Loucy (cell line): Measurements from ENCODE around the gene ACADM.
"Not testable (repeated sequence)": the region's sequence is repeated elsewhere in the genome, so short reads cannot be mapped to it uniquely, and the experiment has no call there.

ENCODE experiments used
- EZH2phosphoT487 ChIP-seq: fragments of 200-600 bp; IDR thresholded peaks from 2 replicates; pipeline ENCODE4 v1.6.1; 2018; ENCODE audit warnings: antibody characterized with exemption, mild to moderate bottlenecking, moderate library complexity, borderline replicate concordance
- TF ChIP-seq, protein P1 (sequence below): fragments of 200-600 bp; sonication (generic); conservative IDR thresholded peaks from 2 replicates; pipeline ENCODE4 v1.5.1; 2014; ENCODE audit warnings: mild to moderate bottlenecking, antibody characterized with exemption, low read length

DNA sequence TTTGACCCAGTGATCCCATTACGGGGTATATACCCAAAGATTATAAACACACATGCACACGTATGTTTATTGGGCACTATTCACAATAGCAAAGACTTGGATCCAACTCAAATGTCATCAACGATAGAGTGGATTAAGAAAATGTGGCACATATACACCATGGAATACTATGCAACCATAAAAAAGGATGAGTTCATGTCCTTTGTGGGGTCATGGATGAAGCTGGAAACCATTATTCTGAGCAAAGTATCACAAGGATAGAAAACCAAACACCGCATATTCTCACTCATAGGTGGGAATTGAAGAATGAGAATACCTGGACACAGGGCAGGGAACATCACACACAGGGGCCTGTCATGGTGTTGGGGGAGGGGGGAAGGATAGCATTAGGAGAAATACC is 59.4 kb downstream of the ACADM start:
- TF ChIP-seq, protein P1, sequence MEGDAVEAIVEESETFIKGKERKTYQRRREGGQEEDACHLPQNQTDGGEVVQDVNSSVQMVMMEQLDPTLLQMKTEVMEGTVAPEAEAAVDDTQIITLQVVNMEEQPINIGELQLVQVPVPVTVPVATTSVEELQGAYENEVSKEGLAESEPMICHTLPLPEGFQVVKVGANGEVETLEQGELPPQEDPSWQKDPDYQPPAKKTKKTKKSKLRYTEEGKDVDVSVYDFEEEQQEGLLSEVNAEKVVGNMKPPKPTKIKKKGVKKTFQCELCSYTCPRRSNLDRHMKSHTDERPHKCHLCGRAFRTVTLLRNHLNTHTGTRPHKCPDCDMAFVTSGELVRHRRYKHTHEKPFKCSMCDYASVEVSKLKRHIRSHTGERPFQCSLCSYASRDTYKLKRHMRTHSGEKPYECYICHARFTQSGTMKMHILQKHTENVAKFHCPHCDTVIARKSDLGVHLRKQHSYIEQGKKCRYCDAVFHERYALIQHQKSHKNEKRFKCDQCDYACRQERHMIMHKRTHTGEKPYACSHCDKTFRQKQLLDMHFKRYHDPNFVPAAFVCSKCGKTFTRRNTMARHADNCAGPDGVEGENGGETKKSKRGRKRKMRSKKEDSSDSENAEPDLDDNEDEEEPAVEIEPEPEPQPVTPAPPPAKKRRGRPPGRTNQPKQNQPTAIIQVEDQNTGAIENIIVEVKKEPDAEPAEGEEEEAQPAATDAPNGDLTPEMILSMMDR = not testable (repeated sequence)
- not testable (repeated sequence) for TF ChIP-seq EZH2phosphoT487
